PC-3 (cell line): ENCODE measurements around the gene USP2.

Experiments used
- CTCF ChIP-seq: fragments of 300-600 bp; sonication (generic); conservative IDR thresholded peaks from 2 replicates; pipeline ENCODE4 v1.5.1; 2017; ENCODE audit warnings: antibody characterized with exemption, low read depth, mild to moderate bottlenecking, low read length
- EZH2phosphoT487 ChIP-seq: fragments of 300-600 bp; sonication (generic); IDR thresholded peaks from 2 replicates; pipeline ENCODE4 v1.6.1; 2018; ENCODE audit warnings: mild to moderate bottlenecking, antibody characterized with exemption, low read length, borderline replicate concordance

- TF ChIP-seq CTCF (no peak), EZH2phosphoT487 (no peak)
Observed at GRCh38 chr11:119319136-119319699, 62.3 kb downstream of the USP2 start.
